ENCODE data around the gene KCNK3.

DNA sequence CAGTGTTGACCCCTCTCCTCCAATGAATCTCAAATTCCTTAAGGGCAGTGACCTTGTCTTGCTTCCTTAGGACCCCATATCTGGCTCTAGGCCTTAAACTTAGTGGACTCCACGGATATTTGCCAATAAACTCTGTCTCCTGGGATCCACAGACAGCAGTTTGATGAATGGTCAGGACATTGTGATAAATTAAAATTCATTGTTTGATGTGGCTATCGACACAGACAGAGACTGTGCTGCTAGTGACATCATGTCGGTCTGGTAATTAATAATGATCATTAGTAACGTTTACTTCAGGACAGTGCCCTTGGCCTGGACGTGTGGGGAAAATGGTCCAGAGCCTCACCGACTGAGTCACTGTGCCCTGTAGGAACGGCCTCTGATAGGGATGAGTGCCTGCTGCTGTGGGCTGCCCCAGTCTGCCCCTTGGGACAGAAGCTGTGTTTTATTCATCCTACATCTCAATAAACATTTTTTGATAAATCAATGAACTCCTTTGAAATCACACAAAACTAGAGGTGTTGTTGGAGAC is 66.3 kb downstream of the KCNK3 start:
- no peak for TF ChIP-seq EZH2phosphoT487 (IDR thresholded peaks at IDR 0.05; ENCODE audit: insufficient read depth, low read depth)
- no peak for TF ChIP-seq EZH2 (IDR thresholded peaks at IDR 0.05; ENCODE audit: insufficient read depth, poor library complexity, severe bottlenecking)
